GM19395 (cell line): Measurements from ENCODE around the gene GLIS1.

Source experiments
- ATAC-seq: cut with Tn5 transposase; IDR thresholded peaks from one replicate; pipeline ENCODE4 v1.9.1; 2021; ENCODE audit warnings: mild to moderate bottlenecking, moderate library complexity; ENCODE audit not compliant: unreplicated experiment

The GLIS1 gene

DNA sequence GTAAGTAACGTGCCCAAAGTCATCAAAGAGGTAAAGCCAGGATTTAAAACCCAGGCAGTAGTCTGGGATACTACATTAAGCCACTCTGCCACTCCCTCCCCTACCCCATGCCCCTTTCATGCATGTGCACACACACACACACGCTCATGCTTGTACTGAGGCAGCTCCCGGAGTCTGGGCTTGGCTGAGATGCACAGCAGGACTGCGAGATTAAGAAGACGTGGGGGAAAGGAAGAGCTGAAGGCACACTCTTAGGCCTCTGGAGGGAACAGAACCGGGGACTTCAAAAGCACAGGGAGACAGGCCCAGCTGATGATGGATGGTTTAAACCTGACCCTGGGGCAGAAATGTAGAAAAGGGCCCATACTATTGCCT lies 98.3 kb downstream of the GLIS1 start:
- ATAC-seq: no peak

GRCh38 chr1:53639996-53640700 lies 98.8 kb downstream of the GLIS1 start:
- ATAC-seq: no peak

- no peak for ATAC-seq
Observed at GRCh38 chr1:53639251-53639763, 99.7 kb downstream of the GLIS1 start.

- no peak for ATAC-seq
Observed at GRCh38 chr1:53638360-53639035, 100.5 kb downstream of the GLIS1 start.

DNA sequence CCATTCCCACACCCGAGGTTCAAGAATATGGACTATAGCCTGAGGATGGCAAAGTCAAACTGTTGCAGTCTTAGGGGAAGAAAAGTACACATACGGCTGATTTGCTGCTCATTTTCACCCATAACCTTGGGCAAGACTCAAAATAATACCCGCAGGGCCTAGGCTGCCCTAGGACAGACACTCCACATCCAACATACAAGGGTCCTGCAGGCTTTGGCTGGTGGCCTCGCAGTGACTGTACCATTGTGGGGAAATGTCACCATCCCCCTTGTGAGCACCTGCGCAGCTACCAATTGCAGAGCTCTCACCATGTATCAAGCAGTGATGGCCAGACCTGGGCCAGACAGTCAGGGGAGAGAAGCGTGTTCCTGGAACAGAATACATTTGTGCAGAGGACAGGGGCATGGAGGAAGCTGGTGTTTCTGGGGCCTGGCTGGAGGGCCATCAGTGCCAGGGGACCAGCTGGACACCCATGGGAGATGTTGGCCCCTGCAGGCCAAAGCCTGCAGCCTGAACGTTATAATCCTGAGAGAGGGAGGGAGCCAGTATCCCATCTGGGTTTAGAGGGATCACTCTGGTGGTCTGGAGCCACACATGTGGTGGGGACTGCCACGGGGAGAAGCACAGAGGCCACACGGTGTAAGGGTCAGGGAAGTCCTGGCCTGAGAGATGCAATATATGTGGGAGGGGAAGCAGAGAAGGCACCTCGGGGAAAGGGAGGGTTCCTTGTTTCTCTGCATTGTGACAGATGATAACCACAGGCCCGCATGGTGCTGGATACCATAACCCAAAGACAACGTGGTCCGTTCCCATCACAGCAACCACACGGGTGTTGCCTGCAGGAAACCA lies 101.2 kb downstream of the GLIS1 start:
- no peak for ATAC-seq

DNA sequence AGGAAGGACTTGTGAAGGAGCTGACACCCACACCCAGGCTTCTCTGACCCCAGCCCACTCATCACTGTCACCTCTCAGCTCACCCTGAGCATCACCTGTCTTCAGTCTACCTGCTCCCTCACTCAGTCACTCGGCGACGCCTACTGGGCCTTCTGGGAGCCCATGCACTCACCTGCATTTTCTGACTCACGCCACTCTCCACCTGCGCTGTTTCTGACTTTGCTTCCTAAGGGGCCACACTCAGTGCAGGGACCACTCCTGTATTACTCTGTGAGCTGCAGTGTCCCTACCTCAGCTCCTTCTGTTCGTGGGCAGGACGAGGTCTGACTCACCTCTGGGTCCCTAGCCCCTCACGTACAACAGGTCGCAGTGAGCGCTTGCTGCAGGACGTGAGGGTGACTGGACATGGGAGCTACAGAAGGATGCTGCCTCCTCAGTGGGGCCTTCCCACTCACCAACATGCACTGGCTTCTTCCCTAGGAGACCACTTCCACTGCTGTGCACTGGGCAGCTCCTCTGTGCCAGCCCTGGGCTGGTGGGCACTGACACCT lies 102.3 kb downstream of the GLIS1 start:
- ATAC-seq: no peak

DNA sequence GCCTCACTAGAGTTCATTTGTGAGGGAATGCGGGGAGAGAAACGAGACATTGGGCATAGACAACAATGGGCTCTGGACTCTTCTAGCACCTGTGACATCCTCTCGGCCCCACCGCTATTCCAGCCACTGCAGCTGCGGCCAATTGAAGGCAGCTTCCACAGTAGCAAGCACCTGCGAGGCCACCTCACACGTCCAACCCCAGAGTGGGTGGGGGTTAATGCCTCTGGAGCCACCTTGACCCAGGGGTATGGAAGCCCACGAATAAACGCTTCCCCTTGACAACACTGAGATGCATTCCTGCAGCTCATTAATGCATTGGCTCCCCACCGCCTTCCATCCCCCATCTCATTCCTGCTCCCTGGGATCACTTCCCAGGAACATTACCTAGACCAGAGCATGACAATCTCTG lies 104.4 kb downstream of the GLIS1 start:
- no peak for ATAC-seq

- ATAC-seq: no peak
Observed at GRCh38 chr1:53633073-53633704, 105.8 kb downstream of the GLIS1 start.

DNA sequence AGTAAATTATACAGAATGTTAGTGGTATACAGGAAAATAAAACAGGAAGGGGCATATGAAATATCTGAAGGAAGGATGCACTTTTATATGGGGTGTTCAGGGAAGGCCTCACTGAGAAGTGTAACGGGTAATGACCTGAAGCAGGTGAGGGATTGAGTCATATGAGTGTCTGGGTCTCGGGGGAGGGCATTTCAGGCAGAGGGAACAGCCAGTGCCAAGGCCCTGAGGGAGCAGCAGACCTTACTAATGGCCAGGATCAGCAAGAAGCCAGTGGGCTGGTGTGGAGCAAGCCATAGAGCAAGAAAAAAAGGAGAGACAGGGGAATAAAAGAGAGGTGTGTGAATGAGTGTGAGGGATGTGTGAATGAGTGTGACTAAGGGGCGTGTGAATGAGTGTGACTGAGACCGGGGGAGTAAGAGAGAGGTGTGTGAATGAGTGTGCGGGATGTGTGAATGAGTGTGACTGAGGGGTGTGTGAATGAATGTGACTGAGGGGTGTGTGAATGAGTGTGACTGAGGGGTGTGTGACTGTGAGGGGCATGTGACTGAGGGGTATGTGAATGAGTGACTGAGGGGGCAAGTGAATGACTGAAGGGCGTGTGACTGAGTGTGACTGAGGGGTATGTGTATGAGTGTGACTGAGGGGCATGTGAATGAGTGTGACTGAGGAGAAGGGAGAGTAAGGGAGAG lies 107.2 kb downstream of the GLIS1 start:
- no peak for ATAC-seq

GRCh38 chr1:53629101-53629691 lies 109.8 kb downstream of the GLIS1 start:
- no peak for ATAC-seq

- no peak for ATAC-seq
Observed at GRCh38 chr1:53628286-53628955, 110.5 kb downstream of the GLIS1 start.

- ATAC-seq: no peak
Observed at GRCh38 chr1:53627666-53628065, 111.3 kb downstream of the GLIS1 start.

GRCh38 chr1:53627031-53627430 lies 111.9 kb downstream of the GLIS1 start:
- ATAC-seq: no peak

DNA sequence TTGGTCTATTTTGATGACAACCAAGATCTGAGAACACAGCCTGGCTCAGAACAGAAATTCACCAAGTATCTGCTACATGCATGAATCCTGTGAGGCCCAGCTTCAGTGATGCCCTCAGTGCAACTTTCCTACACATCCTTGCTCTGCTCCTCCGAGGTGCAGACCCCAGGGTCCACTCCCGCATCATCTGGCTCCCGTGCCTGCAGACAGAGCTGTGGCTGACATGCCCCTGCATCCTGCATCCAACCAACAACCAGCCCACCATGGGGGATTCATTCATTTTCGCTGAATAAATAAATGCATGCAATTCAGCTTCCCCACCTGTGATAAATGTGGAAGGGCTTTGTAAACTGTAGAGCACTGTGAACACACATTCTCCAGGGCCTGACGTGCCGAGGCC lies 112.3 kb downstream of the GLIS1 start:
- no peak for ATAC-seq

- ATAC-seq: no peak
Observed at GRCh38 chr1:53625766-53626520, 113.0 kb downstream of the GLIS1 start.

DNA sequence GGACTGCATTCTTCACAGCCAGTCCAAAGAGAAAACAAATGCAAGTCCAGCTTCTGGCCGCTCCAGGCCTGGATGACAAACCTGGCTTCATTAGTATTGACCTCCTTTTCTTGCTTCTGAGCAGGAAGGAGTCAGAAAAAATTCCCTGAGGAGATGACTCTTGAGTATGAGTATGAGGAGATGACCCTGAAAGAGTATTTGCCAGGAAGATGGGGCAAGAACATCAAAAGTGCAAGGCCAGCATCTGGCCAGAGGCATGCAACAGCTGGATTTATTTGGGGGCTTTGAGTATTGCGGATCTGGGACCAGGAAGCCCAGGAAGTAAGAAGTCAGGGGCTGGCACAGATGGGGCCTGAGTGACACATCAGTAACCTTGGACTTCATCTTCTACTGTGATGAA lies 113.9 kb downstream of the GLIS1 start:
- ATAC-seq: no peak

GRCh38 chr1:53622531-53622930 lies 116.4 kb downstream of the GLIS1 start:
- ATAC-seq: no peak

GRCh38 chr1:53621144-53621543 lies 117.8 kb downstream of the GLIS1 start:
- no peak for ATAC-seq
